NCI-H345 treated with DMSO at 0.1 percent for 48 hours (cell line): Measurements from ENCODE around the gene CRIM1.

ENCODE experiments used
- DNase-seq: peaks from one replicate; lab custom pipeline; 2025; ENCODE audit not compliant: unreplicated experiment; lab: John Stamatoyannopoulos, UW

CRIM1 gene

DNA sequence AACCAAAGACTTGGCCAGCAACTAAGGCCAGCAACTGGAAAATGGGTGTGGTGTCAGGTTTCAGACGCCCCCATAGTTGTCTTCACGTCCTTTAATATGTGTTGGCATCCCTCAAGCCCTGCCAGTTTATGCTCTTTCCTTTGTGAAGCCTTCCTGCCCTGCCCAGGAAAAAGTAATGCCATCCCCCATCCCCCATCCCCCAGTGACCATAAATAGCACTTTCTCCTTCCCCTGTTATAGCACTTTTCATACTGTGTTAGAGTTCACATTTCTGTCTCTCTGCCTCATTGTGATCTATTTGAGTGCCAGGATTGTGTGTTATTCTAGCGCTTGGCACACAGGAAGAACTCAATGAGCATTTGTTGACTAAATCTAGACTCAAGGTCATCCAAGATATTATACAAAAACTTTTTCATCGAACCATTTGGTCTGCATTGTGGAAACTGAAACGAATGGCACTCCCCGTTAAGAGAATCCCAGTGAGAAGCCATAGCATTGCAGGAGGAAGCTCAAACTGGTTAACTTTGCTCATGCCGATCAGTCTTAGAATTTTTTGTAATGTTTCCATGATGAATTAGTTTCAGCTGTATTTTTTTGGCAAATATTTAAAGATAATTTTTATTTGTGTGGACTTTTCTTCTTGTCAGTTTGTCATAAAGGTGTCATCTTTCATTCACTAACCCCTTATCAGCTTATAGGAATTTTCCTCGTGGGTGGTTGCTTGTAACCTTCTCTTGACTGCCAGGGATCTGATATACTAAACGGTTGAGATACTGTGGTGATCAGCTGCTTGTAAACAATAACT, 15.7 kb downstream of the CRIM1 start:
- DNase-seq: no peak

DNA sequence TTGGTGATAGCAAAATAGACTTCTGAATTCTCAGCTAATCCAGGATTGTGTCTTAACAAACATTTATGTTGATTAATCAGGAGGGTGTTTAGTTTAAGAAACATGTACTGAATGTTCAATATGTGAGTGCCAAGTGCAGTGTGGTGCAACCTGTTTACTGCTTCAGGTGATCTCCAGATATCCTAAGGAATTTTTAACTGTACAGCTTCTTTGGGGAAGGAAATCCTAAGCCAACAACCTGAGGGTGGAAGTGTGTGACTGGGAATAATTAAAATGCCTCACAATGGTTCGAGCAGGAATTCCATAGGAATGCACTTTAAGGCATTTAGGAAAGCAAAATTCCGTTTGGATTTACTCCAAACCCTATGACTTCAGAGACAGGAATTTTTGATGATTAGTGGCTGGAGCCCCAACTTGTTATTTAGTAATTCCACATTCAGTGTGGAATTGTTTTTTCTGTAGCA, 16.4 kb downstream of the CRIM1 start:
- no peak for DNase-seq

DNA sequence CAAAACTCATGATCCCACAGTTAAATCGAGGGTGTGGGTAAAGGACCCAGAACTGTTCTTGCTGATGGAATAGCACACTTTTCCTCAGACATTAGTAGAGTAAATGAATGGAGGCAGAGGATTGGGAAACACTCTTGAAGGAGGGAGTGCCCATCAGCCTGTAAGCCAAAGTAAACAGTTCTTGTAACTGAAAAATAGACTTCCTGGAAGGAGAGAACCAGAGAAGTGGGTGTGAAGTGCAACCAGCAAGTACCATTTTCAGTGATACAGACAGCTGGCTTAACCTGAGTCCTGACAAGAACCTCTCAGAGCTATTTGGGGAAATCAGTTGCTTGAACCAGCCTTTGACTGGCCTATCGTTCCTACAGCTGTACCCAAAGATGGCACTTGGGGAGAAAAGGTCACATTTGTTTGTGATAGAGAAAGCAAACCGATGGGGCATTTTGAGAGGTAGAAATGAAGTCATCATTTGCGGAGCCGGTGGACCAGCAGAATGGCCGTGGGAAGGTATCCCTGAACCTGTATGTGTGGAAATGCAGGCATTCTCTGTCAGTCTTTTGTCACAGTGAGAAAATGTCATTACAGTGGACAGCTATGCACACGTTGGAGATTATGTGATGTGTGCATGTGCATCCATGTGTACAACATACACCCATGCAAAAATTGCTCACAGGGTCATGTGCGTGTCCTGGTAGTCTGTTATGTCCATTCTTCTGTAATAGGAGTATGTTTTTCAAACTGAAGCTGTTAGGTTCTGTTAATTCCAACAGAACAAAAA, 17.8 kb downstream of the CRIM1 start:
- DNase-seq: no peak

DNA sequence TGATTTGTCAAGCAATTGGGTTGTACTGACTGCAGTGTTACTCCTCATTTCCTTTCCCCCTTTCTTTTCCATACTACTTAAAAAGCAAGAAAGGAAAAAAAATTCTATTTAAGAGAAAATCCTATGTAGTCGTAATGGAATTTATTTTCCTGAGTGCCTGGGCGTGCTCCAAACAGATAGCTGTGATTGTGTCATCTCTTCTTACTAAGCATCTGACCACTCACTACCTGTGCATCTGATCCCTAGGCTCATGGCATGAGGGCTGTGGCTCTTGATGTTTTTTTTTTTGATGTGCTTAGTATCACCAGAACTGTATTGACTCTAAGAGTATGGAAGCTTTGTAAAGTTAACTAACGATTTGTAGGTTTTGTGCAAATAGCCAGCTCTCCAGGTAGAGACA, 19.0 kb downstream of the CRIM1 start:
- no peak for DNase-seq

DNA sequence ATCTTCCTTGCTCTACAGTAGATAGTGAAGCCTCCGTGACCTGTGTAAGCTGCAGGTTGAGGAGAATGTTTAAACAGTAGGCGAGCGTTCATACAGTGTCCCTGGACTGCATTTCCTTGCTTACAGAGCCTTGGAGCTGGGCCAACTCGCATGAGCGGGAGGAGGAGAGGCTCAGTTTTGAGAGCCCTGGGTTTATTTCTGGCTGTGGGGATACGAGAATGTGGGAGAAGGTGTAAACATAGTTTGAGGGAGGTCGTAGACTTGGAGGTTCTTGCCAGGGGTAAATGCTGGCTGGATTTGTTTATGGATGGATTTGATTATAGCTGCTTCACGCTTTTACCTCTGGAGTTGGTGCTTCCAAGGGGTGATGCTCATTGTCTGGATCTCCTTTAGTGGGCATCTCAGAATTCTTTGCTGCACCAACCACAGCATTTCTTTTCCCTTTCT, 20.8 kb downstream of the CRIM1 start:
- no peak for DNase-seq

DNA sequence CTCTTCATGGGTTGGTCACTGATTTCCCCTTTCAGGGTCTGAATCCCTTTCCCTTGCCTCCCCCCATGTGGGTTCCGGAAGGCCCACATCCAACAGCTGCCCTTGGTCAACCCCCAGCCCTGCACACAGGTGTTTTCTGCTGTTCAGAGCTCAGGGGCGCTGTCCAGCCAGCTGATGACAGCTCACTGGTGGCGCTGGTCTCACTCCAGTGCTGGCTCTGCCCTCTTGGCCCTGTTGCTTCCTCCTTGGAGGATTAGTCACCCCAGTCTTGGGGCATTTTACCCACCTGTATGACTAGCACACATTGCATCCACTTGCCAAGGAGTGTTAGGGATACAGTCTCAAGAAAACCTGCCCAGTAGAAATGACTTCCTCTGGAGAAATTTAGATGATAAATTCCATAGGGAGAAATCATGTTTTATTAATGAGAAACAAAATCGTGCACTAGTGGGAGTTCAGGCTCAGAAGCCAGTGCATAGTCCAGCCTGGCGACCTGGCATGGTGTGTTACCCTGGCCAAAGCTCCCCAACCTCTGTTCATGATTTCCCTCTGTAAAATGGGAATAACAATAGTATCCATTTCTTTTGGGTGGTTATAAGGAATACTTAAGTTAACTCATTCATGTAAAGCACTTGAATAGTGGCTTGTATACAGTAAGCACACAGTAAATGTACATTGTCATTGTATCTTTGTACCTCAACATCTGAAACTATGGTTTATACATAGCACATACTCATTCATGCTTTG, 21.6 kb downstream of the CRIM1 start:
- DNase-seq: no peak

DNA sequence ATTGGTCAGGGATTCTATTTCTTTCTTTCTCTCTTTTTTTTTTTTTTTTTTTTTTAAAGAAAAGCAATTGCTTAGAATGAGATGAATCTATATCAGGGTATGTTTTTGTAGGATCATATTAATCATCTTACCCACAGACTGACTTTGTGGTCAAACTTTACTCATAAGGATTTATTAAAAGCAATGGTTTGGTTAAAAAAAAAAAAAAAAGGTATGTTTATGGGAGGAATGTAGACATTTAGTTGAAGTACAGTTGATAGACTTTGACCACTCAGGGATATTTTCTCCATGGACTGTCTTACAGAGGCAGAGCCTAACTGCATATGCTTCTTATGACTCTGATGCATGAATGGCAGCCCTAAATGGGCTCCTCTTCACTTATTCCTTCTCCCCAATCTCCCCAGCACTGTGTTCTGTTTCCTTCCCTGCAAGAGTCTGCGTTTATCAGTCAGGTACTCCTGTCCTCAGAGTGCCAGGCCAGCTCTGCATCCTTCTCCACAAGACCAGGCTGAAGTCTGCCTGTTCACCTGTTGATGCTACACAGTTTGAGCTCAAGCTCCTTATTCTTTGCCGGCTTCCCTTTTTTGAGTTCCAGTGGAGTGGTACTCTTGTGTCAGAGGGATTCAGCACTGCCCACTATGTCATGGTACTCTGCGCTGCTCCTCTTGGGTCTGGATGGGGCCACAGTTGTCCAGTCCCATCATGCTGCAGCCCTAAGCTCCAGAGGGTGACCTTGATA, 24.3 kb downstream of the CRIM1 start:
- no peak for DNase-seq

DNA sequence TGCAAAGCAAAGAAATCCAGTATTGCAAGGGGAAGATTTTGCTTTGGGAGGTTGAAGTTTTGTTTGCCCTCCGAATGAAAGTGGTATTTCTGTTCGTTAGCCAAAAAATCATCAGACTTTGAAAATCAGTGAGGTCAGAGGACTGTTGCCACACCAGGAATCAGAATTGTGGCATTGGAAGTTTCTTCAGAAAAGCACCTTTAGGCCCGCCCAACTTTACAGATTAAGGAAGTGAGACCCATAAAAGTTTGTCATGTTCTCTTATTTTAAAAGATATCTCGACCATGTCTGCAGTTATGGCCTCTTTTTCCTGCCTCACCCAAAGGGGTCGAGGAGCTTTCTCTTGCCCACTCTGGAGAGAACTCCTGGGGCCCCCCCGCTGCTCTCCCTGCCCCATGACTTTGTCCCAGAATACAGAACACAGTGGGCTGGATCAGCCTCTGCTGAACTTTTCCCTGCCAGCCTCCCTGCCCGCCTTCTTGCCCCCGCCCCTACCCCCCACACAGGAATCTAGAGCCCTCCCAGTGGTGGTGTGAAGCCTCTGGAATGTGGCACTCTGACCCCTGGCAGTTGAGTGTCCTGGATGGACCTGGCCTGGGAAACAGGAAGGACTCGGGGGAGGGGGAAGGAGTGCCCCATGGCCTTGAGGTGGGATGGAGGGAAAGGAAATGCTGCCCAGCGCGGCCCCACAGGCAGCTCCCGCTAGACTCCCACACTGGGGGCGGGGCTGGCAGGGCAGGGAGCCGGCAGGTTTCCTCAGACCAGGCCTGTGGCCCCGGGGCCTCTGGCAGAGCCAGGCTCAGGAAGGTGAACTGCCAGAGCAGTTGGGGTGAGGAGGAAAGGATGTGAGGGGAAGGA, 25.3 kb downstream of the CRIM1 start:
- DNase-seq: no peak

DNA sequence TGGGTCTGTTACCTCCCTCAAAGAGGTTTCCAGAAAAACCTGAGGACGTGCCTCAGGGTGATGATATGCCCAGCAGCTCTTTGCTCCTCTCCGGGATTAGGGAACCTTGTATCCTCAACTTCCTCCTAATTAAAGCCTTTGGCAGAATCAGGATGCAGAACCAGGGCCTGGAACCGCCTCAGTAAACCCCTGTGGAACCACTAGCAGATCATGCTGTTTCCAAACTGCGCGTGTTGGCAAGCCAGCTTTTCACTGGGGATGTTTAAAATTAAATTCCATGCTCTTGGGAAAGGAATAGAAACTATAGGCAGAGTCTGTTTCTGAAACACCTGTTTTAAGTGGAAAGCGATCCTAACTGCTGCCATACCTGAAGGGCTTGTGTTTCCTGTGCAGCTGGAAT, 26.4 kb downstream of the CRIM1 start:
- no peak for DNase-seq

DNA sequence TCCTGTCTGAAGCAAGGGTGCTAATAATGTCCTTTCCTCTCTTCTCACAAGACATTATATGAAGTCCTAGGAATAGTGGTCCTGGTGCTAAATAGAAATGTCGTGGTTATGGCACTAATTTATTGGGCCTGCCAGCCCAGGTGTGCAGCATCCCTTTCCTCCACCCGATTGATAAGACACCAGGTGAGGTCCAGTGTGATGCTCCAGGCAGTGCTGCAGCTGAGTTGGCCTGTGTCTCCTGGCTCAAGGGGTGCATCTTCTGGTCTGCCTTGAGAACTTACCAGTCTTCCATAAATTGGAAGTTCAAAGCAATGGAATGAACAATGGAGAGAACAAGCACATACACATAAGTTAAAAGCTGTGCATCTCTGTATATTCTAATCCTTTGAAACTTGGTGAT, 26.9 kb downstream of the CRIM1 start:
- no peak for DNase-seq

DNA sequence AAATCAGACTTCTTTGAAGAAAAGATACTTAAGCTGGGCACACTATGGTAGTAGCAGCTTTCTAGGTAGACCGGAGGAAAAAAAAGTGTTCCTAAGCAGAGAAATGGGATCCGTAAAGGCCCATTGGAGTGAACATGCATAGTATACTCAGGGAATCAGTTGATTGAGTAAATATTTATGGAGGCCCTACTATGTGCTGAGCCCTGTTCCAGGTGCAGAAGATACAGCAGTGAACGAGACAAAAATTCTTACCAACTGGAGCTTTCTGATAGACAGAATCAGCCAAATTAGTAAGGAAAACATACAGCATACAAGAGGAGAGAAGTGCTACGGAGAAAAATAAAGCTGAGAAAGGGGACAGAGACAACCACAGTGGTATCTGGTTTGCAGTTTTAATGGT, 28.1 kb downstream of the CRIM1 start:
- DNase-seq: no peak

DNA sequence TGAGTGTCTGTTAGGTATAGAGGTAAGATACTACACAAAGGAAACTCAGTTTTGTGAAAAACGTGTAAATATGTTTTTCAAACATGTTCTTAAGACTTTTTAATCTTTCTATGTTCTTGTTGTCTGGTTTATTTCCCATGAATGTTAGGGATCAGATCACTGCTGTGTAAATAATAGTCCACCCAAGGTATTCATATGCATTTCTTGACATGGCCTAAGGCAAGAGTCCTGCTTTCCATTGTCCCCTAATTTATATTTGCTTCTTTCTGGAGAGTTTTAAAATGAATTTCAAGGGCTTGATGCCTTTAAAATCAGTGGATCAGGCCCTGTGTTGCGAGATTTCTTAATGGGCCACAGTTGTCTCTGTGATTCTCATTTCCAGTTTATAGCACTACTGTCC, 28.9 kb downstream of the CRIM1 start:
- DNase-seq: no peak

DNA sequence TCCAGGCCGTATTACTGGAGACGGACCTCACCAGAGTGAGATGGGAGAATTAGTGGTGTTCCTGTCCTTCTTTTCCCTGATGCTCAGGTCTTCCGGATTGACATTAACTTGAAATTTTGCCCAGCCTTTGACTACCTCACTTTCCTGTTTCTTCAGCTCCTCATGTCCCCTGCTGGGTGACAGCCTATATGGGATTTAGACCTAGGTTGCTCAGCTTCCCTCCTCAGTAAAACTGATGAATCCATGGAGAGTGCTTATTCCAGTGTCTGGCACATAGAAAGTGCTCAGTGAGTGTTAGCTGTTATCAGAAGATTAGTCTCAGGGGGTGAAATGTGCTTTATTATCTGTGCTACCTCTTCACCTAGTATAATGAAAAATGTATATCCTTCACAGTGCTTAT, 30.0 kb downstream of the CRIM1 start:
- no peak for DNase-seq

DNA sequence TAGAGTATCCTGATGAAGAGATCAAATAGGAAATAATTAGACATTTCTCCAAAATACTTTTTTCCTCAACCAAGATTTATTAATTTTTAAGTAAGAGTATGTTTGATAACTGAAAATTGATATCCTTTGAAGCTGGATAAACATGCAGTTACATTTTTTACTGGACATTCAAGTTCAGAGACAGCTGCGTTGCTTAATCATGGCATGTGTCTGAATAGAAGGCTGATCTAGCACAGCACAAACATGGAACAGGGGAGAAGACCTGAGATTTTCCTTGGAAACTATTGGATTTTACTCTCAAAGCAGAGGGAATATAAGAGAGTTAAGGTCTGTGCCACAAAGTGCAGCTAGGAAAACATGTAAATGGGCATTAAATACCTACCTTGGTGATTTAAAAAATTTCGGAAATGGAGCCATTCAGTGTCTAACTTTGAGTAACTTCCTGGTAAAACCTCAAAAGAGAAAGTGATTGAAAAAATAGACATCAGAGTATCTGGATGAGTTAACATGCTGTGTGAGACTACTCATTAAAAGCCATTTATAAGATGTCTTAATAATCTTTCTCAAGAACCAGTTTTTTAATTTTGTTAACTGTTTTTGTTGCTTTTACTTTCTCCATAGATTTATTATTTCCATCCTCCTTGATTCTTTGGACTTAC, 31.8 kb downstream of the CRIM1 start:
- no peak for DNase-seq

DNA sequence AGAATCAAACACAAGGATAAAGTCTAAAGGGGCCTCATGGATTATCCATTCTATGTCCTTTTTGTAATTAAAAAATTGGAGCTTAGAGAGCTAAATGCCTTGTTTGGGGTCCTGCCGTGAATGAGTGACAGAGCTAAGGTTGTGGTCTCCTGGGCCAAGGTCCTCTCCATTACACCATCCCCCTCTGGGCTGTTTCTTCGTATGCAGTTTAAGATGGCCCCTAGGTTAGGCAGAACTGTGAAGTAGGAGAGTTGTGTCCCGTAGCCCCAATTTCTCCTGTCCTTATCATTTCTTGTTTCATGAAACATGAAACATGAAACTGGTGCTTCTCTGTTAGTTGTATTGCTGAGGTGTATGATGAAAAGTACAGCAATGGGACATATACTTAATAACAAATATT, 32.9 kb downstream of the CRIM1 start:
- no peak for DNase-seq

DNA sequence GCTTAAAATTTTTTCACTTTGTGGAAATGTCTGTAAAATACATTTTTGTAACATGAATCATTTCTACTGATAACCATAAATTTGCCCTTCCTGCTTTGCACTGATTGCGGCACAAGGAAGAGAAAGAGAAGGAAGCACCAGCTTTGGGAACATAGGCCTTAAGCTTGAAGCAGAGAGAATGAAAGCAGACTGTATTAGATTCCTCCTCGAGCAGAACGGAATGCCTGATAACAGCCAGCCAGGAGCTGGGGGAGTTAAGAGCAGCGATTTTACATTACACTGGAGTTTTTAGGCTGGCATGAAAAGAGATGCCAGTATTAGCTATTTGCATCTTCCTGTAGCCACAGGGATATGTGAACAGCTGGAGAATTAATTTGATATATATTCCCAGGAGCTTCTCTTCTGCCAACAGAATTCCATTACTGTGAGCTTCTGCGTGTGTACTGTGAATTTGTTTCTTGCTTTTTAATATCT, 33.5 kb downstream of the CRIM1 start:
- DNase-seq: no peak

DNA sequence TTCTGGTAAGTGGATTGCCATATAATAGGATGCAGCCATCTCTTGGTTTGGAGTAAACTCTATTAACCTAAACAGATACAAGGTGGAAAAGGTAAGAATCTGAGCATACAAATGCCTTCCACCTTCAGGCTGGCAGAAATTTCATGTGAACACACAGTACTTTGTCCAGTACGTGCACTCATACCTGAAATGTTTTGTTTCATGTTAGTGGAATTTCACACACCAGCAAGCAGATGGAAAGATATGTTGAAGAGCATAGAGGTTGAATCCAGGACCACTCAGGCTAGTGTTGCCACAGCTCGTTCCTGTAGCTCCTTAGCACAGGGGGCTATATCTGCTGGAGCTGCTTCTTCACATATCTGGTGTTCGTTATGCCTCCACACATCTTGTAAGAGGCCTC, 34.0 kb downstream of the CRIM1 start:
- DNase-seq: no peak

DNA sequence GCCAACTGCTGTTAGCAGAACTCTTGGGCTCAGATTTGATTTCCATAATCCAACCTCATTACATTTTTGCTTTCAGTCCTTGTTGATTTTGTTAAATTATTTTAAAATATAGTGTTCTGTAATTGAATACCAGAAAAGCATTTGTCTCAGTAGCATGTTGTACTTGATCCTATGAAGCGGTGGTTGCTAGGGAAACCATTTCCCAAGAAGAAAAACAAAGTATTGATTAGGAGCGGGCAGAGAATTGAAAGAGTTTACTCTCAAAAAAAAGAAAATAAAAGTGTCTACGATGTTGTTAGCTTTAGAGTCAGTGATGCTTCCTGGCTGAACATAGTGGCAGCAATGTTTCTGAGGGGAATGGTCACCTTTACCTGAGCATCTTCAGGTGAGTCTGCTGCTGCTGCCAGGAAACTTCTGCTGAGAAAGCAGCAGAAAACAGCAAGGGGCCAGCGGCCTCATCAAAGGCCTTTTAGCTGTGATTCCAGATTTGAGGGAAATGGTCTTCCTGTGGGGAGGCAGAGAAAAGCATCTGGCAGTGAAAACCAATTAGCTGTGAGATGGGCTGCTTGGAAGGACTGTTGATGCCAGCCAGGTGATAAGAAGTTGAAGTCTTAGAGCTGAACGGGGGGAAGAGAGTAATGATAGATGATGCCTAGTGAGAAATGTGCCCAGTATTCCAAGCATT, 37.1 kb downstream of the CRIM1 start:
- no peak for DNase-seq

DNA sequence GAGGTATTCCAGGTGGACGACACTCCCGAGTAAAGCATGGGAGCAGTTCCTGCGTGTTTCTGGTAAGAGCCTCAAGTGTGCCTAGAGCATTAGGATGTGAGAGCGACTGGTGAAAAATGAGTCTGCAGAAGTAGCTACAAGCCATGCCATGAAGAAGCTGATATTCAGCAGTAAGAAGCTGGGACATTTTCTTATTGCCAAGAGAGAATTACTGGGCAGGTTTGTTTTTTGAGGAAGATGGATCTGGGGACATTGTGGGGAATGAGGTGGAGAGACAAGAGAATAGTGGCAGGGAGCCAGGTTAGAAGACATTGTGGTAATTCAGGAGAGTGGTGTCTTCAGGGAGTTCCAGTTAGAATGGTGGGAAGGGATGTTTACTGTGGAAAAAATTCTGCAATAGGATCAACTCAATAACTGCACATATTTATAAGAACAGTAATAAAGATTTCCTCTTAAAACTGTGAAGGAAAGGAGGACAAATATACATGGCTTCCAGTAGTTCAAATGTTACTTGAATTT, 38.2 kb downstream of the CRIM1 start:
- no peak for DNase-seq
